ENCODE measurements around the gene BAHD1.

BAHD1 gene

DNA sequence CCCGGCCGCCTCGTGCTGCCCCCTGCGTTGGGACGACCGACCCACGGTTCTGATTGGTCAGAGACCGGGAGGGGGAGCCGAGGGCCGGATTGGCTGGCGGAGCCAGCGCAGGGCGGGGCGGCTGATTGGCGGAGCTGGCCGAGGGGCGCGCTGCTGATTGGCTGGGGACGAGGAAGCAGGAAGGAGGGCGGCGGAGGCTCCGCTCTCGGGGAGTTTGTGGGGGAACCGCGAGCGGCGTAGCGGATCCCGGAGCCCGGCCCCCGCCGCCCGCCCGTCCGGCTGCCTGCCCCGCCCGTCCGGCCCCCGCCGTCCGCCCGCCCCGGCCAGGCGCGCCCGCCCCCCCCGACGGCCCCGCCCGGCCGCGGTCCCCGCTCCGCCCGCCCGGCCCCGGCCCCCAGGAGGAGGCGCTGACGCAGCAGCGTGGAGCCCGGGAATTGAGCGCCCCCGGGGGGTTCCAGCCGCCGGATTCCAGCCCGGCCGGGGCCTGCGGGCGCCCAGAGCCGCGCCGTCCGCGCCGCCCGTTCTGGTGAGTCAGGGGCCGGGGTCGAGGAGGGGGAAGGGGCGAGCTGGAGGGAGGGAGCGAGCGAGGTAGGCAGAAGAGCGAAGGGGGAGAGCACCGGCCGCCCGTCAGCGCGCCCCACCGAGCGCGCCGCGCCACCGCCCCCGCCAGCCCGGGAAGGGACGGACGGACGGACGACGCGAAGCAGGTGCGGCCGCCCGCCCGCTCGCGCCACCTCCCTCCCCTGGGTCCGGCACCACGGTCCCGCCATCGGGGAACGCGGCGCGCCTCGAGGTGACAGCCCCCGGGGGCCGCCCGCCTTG, at the start of gene BAHD1:
Gene BAHD1 (plus strand): TSS at position 211 of the 822 bp plus-strand sequence. CDS start 17,512 bp downstream, outside the sequence.
- DNase-seq = peak; percentile 67

DNA sequence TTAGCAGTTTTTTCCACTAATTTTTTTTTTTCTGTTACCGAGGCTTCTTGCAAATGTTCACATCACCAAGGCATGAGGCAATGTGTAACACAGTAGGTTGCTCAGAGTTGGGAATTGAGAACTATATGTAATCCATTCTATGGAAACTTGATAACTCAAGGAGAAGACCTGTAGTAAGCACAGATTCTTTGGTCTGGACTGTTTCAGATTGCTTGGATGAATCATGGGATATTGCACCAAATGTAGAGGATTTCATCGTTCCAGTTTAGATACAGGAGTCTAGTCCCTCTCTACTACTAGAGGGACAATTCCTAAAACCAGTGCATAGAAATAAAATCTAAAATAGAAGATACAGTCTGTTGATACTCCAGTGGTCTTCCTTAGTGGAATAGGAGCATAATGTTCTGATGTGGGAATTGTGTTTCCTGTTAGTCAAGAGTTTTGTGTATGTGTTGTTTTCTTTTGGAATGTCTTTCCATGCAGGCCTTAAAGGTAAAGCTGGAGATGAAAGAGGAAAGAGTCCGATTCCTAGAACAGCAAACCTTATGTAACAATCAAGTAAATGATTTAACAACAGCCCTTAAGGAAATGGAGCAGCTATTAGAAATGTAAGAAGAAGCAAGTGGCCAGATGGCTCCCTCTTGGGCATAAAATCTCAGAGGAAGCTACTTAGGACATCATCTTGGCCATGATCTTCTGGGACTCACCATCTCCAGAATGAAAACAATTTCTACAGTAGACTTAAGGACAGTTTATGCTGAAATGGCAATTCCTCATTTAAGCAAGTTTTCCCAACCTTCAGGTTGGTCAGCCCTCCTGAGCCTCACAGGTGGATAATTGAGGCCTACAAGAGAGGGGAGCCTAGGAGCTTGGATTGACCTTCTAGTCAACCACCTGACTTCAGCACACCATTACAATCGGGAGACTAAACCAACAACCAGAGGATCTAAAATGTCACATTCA, 47.5 kb upstream of the BAHD1 start:
- no peak for DNase-seq

DNA sequence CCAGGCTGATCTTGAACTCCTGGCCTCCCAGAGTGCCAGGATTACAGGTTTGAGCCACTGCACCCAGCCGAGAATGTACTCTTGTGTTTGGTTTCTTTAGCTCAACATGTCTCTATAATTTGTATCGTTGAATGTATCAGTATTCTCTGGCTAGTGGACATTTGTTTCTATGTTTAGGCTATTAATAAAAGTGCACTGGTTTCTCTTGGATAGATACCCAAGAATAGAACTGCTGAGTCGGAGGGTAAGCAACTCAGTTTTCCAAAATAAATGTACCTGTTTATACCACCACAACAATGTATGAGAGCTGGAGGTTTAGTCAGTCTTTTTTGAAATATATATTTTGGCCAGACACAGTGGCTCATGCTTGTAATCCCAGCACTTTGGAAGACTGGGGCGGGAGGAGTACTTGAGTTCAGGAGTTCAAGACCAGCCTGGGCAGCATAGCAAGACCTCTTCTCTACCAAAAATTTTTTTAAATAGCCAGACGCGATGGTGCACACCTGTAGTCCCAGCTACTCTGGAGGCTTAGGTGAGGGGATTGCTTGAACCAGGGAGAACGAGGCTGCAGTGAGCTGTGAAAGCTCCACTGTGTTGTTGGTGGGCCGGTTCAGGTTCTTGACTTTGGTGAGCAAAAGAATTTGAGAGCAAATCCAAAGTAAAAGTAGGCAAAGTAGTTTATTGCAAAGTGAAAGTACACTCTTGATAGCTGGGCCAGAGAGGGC, 42.9 kb upstream of the BAHD1 start:
- no peak for DNase-seq

DNA sequence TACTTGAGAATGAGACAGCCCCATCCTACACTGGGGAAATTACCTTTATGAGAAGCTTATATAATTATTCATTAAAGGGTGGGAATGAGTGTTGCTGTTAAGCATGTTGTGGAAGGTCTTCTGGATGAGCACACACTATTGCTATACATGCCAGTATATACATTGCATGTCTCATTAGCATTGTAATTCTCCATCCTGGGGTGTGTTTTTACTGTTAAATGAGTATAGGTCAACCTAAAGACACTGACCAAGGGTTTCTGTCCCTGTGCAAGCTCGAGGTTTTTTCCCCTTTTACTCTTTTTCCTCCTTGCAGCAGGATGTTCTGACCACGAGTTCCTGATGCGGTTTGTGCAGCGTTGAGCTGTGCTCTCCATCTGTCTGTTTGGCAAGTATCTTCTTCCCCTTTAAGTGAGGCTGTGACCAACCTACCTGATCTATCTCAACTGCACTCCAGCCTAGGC, 42.3 kb upstream of the BAHD1 start:
- no peak for DNase-seq

DNA sequence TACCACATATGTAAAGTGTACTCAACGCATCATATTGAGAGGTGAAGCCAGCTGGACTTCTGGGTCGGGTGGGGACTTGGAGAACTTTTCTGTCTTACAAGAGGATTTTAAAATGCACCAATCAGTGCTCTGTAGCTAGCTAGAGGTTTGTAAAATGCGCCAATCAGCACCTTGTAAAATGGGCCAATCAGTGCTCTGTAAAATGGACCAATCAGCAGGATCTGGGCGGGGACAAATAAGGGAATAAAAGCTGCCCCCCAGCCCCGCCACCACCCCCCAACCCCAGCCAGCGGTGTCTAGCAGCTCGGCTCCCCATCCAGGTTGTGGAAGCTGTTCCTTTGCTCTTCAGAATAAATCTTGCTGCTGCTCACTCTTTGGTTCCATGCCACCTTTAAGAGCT, 41.4 kb upstream of the BAHD1 start:
- no peak for DNase-seq

DNA sequence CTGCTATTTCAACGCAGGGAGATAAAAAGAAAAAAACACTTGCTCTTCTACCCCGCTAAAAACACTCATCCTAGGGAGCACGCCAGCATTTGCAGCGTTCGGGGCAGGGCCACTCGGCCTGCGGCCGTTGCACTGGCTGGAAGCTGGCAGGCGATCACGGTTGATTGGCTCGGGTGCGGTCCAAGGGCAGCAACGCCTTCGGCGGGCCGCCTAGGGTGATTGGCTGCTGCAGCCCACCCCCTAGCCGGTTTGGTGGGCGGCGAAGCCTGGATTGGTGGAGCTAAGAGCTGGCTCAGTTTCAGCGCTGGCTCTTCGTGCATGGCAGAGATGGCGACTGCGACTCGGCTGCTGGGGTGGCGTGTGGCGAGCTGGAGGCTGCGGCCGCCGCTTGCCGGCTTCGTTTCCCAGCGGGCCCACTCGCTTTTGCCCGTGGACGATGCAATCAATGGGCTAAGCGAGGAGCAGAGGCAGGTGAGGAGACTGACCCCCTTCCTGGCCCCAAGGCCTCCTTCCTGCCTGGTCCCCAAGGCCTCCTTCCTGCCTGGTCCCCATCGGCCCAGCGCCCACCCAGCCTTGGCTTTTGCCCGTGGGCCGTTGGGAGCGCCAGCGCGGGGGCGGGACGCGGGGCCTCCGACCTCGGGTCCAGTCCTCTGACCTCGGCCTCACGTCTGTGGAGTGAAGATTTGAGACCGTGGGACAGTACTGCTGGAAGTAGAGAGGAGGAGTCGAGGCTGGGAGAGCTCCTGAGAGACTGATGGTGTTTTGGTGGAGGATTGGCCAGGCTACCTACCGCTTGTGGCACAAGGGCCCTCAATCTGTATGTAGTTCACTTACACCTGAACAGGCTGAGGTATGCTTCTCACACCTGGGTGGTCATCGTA, 35.0 kb upstream of the BAHD1 start, which contains the start of gene IVD:
Gene IVD (plus strand): TSS at position 295 of the 881 bp plus-strand sequence. CDS start 33 bp downstream, at position 328.
- peak; percentile 77 for DNase-seq

DNA sequence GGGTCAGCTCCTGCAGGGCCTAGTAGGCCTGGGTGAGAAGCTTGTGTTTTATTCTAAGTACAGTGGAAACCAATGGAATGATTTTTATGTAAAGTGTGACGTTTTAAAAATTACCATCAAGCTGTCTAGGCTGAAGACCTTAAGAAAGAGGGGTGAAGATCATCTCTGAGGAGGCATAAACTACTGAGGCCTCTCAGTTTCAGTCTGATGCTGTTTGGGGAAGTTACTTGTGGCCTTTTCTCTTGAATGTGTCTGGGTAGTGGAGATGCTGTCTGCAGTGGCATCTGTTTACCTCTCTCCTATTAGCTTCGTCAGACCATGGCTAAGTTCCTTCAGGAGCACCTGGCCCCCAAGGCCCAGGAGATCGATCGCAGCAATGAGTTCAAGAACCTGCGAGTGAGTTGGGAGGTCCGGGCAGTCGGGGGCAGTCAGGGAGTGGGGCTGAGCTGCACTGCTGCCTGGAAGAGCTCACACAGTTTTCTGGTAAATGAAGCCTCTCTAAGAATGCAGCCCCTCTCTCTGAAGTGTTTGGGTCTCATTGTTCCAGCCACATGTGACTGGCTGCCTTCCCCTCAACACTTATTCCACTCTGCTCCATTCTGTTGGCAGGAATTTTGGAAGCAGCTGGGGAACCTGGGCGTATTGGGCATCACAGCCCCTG, 33.3 kb upstream of the BAHD1 start:
- no peak for DNase-seq

DNA sequence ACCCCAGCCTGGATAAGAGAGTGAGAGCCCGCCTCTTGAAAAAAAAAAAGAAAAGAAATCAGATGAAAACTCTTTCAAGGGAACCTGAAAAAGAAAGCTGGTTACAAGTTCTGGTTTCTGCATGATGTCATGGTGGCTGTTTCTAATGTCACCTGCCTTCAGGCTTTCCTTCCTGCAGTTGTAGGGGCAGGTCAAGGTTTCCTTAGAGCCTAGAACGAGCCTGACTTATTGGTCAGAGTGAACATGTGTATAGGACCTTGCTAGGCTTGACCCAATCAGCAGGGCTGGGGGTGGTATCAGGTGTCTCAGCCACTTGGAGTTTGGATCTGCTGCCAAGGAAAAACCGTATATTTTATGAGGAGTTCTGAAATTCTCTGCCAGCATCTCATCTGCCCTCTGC, 31.4 kb upstream of the BAHD1 start:
- DNase-seq = no peak

DNA sequence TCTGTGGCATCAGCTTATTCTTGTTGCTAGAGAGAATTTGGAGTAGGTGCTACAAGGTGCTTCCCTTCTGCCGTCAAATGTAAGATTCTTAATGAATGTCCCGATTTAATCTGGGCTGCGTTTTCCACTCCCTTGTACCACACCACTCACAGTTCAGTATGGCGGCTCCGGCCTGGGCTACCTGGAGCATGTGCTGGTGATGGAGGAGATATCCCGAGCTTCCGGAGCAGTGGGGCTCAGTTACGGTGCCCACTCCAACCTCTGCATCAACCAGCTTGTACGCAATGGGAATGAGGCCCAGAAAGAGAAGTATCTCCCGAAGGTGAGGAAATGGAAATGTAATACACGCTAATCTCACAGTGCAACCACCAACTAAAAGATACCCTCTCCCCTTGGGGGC, 30.3 kb upstream of the BAHD1 start:
- DNase-seq = no peak

DNA sequence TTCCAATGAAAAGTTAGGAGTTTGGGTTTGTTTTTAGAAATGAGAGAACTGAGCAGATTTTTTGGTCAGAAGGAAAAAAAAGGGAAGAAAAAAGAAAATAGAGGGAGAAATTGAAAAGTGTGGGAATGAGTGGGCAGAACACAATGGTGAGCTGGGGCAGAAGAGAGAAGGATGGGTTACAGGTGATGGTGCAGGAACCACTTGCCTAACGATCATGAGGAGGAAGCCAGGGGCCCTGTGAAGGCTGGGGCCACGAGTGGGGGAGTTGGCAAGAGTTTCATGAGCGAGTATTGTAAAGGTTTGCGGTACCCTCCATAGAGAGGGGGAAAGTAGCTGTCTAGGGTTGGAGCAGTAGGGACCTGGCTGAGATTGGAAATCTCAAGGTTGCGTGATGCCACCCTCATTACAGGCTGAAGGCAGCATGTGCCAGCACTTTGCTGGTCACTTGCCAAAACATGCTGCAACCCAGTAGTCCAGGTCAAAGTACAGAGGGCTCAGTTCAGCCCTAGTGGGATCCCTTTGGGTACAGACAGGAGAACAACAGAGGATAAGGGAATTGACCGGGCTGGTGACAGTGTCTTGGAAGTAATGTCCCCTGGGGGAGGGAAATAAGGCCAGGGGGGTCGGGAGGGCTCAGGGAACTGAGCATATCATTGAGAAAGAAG, 28.5 kb upstream of the BAHD1 start:
- no peak for DNase-seq

DNA sequence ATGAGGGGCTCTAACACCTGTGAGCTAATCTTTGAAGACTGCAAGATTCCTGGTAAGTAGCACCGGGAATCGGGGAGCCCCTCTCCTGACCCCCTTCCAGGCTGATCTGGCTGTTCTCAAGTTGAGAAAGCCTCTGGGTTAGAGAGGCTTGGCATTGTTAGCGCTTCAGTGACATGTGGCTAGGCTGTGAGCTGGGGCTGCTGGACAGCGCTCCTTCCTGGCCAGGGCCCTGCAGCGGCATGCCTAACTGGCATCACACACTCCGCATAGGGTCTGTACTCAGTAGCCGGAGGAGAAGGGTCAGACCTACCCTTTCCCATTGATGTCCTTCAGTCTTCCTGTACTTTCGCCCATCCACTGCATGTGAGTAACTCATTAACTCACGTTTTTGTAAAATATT, 27.7 kb upstream of the BAHD1 start:
- no peak for DNase-seq

DNA sequence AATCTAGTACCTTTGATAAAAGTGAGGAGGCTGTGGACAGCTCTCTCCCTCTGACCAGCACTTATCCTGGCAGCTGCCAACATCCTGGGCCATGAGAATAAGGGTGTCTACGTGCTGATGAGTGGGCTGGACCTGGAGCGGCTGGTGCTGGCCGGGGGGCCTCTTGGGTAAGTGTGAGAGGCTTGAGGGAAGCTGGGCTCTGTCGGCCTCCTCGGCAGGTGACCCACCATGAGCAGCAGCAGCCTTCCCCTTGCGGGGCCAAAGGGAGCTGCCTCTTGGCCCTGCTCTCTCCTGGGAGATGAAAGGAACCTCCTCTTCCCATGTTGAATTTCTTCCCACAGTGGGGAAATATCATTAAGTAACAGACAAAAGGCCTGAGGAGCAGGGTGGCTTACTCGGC, 25.9 kb upstream of the BAHD1 start:
- no peak for DNase-seq

DNA sequence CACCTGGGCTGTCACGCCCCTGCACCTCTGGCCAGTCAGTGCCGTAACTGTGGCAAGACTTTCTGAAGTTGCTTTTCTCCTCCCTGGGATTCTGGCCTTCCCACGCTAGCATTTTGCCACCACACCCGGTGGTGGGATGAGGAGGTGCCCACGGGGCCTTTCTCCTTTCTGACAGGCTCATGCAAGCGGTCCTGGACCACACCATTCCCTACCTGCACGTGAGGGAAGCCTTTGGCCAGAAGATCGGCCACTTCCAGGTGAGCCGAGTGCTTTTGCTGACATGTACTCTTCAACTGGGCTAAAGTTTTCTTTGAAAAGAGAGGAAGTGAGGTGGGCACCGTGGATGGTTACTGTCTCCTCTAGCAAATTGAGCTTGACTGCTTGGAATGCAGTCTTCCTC, 25.5 kb upstream of the BAHD1 start:
- no peak for DNase-seq

DNA sequence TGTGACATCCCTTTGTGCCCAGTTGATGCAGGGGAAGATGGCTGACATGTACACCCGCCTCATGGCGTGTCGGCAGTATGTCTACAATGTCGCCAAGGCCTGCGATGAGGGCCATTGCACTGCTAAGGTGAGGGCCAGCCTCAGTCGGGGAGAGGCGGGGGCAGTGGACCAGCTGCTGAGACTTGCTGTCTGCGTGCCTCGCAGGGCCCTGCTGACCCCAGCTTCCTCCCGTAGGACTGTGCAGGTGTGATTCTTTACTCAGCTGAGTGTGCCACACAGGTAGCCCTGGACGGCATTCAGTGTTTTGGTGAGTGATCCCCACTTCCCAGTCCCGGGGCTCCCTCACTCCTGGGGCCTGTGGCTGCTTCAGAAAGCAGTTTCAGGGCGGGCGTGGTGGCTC, 24.7 kb upstream of the BAHD1 start:
- no peak for DNase-seq

DNA sequence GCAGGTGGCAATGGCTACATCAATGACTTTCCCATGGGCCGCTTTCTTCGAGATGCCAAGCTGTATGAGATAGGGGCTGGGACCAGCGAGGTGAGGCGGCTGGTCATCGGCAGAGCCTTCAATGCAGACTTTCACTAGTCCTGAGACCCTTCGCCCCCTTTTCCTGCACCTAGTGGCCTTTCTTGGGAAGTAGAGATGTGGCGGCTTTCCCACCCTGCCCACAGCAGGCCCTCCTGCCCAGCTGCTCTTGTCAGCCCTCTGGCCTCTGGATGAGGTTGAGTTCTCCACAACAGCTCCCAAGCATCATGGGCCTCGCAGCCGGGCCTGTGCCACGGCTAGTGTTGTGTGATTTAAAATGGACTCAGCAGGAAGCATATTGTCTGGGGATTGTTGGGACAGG, 22.6 kb upstream of the BAHD1 start:
- no peak for DNase-seq

DNA sequence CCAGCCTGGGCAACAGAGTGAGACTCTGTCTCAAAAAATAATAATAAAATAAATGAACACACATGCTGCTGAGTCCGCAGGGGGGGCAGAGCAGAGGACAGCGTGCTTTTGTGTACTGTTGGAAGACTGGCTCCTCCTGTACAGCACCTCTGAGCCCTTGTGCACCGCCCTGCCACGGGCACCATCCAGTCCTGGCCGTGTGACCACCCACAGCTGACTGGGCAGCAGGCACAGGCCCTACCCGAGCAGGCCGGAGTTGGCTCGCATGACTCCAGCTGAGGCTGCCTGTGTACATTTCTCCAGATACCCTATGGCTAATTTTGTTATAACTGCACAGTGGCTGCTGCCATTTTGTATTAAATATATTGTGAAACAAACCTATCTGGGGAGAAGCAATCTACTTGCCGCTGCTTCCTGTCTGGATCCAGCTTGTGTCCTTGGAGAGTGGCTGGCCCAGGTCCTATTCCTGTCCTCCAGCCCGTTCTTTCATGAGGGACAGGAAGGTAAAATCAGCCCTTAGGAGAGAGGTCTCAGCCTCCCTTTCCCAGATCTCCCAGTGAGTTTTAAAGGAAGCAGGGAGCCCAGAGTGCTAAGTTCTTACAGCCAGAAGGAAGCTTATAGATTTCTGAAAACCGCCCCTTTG, 20.6 kb upstream of the BAHD1 start:
- no peak for DNase-seq

DNA sequence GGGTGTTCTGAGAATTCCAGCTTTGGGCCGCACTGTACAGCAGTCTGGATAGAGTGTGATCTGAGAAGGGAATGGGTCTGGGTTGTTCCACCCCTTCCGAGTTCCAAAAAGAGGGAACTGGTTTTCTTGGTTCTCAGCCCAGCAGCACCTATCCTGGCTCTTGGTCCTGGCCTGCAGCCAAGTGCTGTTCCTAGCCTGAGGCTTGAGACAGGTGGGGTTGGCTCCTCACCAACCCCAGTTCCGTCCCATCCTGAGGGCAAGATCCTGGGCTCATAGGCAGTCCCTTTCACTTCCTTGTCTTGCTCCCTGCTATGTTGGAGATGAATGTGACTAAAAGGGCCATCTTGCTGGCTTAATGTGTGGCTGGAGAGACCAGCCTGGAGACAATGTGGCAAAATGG, 20.0 kb upstream of the BAHD1 start:
- DNase-seq = peak; percentile 54

DNA sequence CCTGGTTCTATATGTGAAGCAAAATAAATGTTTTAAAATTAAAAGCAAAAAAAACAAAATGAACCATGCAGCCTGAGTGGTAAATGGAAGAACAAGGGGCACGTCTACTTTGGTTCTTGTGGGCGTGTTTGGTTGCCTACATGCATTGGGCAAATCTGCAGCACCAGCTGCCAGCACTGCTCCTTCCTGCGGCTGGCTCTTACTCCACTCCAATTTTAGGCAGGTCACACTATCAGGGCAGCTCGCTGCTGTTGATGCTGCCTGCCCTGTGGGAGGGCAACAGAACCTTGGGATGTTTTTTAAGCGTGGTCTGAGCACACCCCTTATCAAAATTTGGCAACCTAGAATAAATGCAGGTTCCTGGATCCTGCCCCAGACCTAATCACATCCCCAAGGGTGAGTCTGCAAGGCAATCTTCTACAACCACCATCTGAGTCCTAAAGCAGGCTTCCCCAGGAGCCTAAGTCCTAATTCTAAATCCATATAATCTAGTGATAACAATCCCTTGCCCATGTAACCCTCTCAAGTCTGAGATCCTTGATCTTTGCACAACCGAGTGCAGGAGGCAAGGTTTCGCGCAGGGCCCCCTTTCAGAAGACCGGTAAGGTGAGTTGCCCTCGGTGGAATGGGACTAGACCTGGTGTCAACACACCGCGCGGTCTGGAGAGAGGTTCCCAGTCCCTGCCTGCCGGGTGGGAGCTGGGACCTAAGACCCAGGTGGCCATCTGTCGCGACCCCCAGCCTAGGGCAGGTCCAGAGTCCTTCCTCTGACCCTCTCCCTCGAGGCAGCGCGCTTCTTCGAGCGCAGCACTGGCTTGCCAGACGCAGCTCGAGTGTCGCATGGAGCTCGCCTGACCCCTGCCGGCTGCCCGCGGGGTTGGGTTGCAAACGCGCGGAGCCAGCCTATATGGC, 19.3 kb upstream of the BAHD1 start:
- no peak for DNase-seq

DNA sequence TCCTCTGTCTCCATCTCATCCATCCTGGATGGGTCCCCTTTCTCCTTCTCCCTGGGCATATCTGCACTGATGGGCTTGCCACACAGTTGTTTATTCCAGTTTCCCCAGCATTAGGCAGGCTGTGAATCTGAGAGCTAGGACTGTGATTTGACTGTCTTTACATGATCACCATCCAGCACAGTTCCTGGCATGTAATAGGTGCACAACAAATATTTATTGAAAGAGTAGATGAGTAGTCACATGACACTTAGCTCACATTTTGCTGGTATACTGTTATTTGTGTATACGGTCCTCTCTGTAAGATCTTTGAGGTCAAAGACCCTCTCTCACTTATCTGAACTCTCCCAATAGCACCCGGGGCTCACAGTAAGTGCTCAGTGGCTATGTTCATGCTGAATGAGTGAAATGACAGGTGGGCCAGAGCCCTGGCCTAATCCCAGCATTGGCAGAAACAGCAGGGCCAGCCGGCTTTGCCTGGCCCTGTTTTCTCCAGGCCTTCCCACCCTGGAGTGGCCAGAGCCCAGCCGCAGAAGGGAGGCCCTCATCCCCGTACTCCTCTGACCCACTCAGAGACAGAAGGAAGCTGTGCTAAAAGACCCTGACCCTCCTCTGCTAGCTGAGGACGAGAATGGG, 16.2 kb upstream of the BAHD1 start:
- DNase-seq = no peak
